Measurements from ENCODE around the gene USP14.

Gene USP14

GRCh38 chr18:195651-196050 is 37.3 kb downstream of the USP14 start:
- H3K27ac ChIP-seq (ENCODE audit: extremely low read depth, low read depth, low read length): no peak overlapping the region
- H3K36me3 ChIP-seq (ENCODE audit: control insufficient read depth in 2 of 2, insufficient read depth in 1 of 2, low read length in 2 of 2): peaks cover 37 to 40% of the 10 kb centered on the region in 2 experiments
- POLR2A ChIA-PET: no interaction called here
- TF ChIP-seq ZNF530 (tag by site-specific recombination; IDR thresholded peaks at IDR 0.05; ENCODE audit: low read depth): no peak
- no peak for TF ChIP-seq ZNF24 (tag by site-specific recombination; IDR thresholded peaks at IDR 0.05)
- TF ChIP-seq PRDM6 (tag by site-specific recombination; IDR thresholded peaks at IDR 0.05): no peak
- no peak for TF ChIP-seq ZSCAN30 (tag by site-specific recombination; IDR thresholded peaks at IDR 0.05)
- no peak for TF ChIP-seq ZNF561 (tag by site-specific recombination; IDR thresholded peaks at IDR 0.05; ENCODE audit: borderline replicate concordance)
- TF ChIP-seq ZNF174 (tag by site-specific recombination; IDR thresholded peaks at IDR 0.05): no peak
- no peak for TF ChIP-seq MZF1 (tag by site-specific recombination; IDR thresholded peaks at IDR 0.05; ENCODE audit: borderline replicate concordance)
- no peak for TF ChIP-seq ZFP69B (tag by site-specific recombination; IDR thresholded peaks at IDR 0.05)
- no peak for TF ChIP-seq ZNF777 (tag by site-specific recombination; IDR thresholded peaks at IDR 0.05; ENCODE audit: borderline replicate concordance)
- no peak for TF ChIP-seq ZNF140 (tag by site-specific recombination; IDR thresholded peaks at IDR 0.05)
- no peak for TF ChIP-seq ZNF645 (tag by site-specific recombination; IDR thresholded peaks at IDR 0.05)
- no peak for TF ChIP-seq ZNF623 (tag by site-specific recombination; IDR thresholded peaks at IDR 0.05)
- no peak for TF ChIP-seq ZNF138 (tag by site-specific recombination; IDR thresholded peaks at IDR 0.05; ENCODE audit: borderline replicate concordance)
- TF ChIP-seq ZNF302 (tag by site-specific recombination; IDR thresholded peaks at IDR 0.05; ENCODE audit: low read depth): no peak
- no peak for TF ChIP-seq ZNF398 (tag by site-specific recombination; IDR thresholded peaks at IDR 0.05)
- no peak for TF ChIP-seq ZNF121 (tag by site-specific recombination; IDR thresholded peaks at IDR 0.05)
- H3K9me3 ChIP-seq (ENCODE audit: control insufficient read depth, insufficient read depth, low read depth, low read length): no peaks in the 10 kb centered on the region
- no peak overlapping the region for H3K4me3 ChIP-seq (ENCODE audit: low read depth, low read length)
- CTCF ChIA-PET: no interaction called here
- no peaks in the 10 kb centered on the region for H3K4me1 ChIP-seq (ENCODE audit: control insufficient read depth, insufficient read depth, low read length)

GRCh38 chr18:199214-199613 is 40.9 kb downstream of the USP14 start:
- no peak overlapping the region for H3K4me3 ChIP-seq (ENCODE audit: low read depth, low read length)
- peaks cover 56 to 67% of the 10 kb centered on the region in 2 experiments for H3K36me3 ChIP-seq (ENCODE audit: control insufficient read depth in 2 of 2, insufficient read depth in 1 of 2, low read length in 2 of 2)
- POLR2A ChIA-PET: interaction anchor here (0.6 kb wide), 1 partner anchor 593 kb away, joined by 3 read pairs; no protein-coding TSS in a partner anchor
- H3K4me1 ChIP-seq (ENCODE audit: control insufficient read depth, insufficient read depth, low read length): no peaks in the 10 kb centered on the region
- H3K27ac ChIP-seq (ENCODE audit: extremely low read depth, low read depth, low read length): no peak overlapping the region
- H3K9me3 ChIP-seq (ENCODE audit: control insufficient read depth, insufficient read depth, low read depth, low read length): no peaks in the 10 kb centered on the region
- no peak for TF ChIP-seq PRDM10 (tag by site-specific recombination; IDR thresholded peaks at IDR 0.05)
- TF ChIP-seq ZNF571 (tag by site-specific recombination; IDR thresholded peaks at IDR 0.05): no peak
- no peak for TF ChIP-seq ZNF433 (tag by site-specific recombination; IDR thresholded peaks at IDR 0.05; ENCODE audit: low read depth)
- TF ChIP-seq ZNF514 (tag by site-specific recombination; IDR thresholded peaks at IDR 0.05): no peak
- no peak for TF ChIP-seq ZNF76 (tag by site-specific recombination; IDR thresholded peaks at IDR 0.05; ENCODE audit: borderline replicate concordance, low read depth)
- TF ChIP-seq ZFP41 (tag by site-specific recombination; IDR thresholded peaks at IDR 0.05; ENCODE audit: borderline replicate concordance): no peak
- no peak for TF ChIP-seq ZNF626 (tag by site-specific recombination; IDR thresholded peaks at IDR 0.05)
- TF ChIP-seq ZNF132 (tag by site-specific recombination; IDR thresholded peaks at IDR 0.05; ENCODE audit: borderline replicate concordance): no peak
- CTCF ChIA-PET: interaction anchor here (0.6 to 1.1 kb wide), 2 partner anchors 640 to 699 kb away, joined by 3 to 4 read pairs; no protein-coding TSS in a partner anchor

Measured in HEK293 (cell line).